Activated naive CD8-positive, alpha-beta T cell treated with anti-CD3 and anti-CD28 coated beads for 36 hours (primary cell): ENCODE data around the gene ATP11C. TPM values are rescaled to one million over a fixed set of nuclear protein-coding genes. Genes with fewer than 3 reads are reported as not detected.
"Not testable (repeated sequence)": the region's sequence is repeated elsewhere in the genome, so short reads cannot be mapped to it uniquely, and the experiment has no call there.

Experiments
- DNase-seq: peaks from one replicate; pipeline ENCODE4 v3.0.0; 2021
- H3K27ac Mint-ChIP-seq: one replicate; pipeline ENCODE4 v1.8.0; 2022; ENCODE audit warnings: mild to moderate bottlenecking, moderate library complexity, mixed read lengths
- H3K27me3 Mint-ChIP-seq: one replicate; pipeline ENCODE4 v1.8.0; 2022; ENCODE audit warnings: mild to moderate bottlenecking, mixed read lengths
- H3K36me3 Mint-ChIP-seq: one replicate; pipeline ENCODE4 v1.8.0; 2021; ENCODE audit warnings: mild to moderate bottlenecking, mixed read lengths
- H3K4me1 Mint-ChIP-seq: one replicate; pipeline ENCODE4 v1.8.0; 2021; ENCODE audit warnings: mixed read lengths
- H3K4me3 Mint-ChIP-seq: one replicate; pipeline ENCODE4 v1.8.0; 2022; ENCODE audit warnings: mild to moderate bottlenecking, moderate library complexity, mixed read lengths
- H3K9me3 Mint-ChIP-seq: one replicate; pipeline ENCODE4 v1.8.0; 2022; ENCODE audit warnings: mixed read lengths
- total RNA-seq, 2 experiments: library from RNA; stranded (reverse); gene quantifications; one replicate each; pipeline ENCODE4 v1.2.3, GENCODE V29; 2021

The ATP11C gene
- total RNA-seq, 2 experiments from 2014 or later, result 20.3 to 25.4 TPM

GRCh38 chrX:139850968-139851367 is 81.9 kb downstream of the ATP11C start:
- no peak for DNase-seq
- Mint-ChIP-seq H3K4me3 (no peak overlapping the region), H3K9me3 (no peaks in the 10 kb centered on the region), H3K36me3 (peaks cover 3% of the 10 kb centered on the region), H3K27ac (no peak overlapping the region), H3K27me3 (no peaks in the 10 kb centered on the region), H3K4me1 (no peaks in the 10 kb centered on the region)

GRCh38 chrX:139844884-139845283 is 88.0 kb downstream of the ATP11C start:
- H3K27ac Mint-ChIP-seq, result no peak overlapping the region

GRCh38 chrX:139844163-139844562 is 88.7 kb downstream of the ATP11C start:
- Mint-ChIP-seq H3K9me3 (peaks cover 4% of the 10 kb centered on the region), H3K27ac (no peak overlapping the region), H3K27me3 (no peaks in the 10 kb centered on the region), H3K4me3 (no peak overlapping the region), H3K4me1 (peaks cover 8% of the 10 kb centered on the region), H3K36me3 (peaks cover 19% of the 10 kb centered on the region)
- no peak for DNase-seq

More at GRCh38 chrX:139844884-139845283, 88.0 kb downstream of the ATP11C start:
- Mint-ChIP-seq H3K27me3 (no peaks in the 10 kb centered on the region), H3K4me1 (peaks cover 8% of the 10 kb centered on the region), H3K9me3 (peaks cover under 1% of the 10 kb centered on the region), H3K36me3 (peaks cover 13% of the 10 kb centered on the region), H3K4me3 (no peak overlapping the region)
- DNase-seq, result no peak

GRCh38 chrX:139842326-139843185 is 90.3 kb downstream of the ATP11C start:
- H3K9me3 Mint-ChIP-seq, result peaks cover 6% of the 10 kb centered on the region
- no peaks in the 10 kb centered on the region for H3K27me3 Mint-ChIP-seq
- H3K4me1 Mint-ChIP-seq, result peaks cover 8% of the 10 kb centered on the region
- no peak overlapping the region for H3K4me3 Mint-ChIP-seq
- no peak for DNase-seq
- H3K27ac Mint-ChIP-seq, result no peak overlapping the region
- peaks cover 28% of the 10 kb centered on the region for H3K36me3 Mint-ChIP-seq

- H3K36me3 Mint-ChIP-seq, result peaks cover 19% of the 10 kb centered on the region
- not testable (repeated sequence) for DNase-seq, H3K27me3 Mint-ChIP-seq, H3K4me3 Mint-ChIP-seq, H3K27ac Mint-ChIP-seq, H3K9me3 Mint-ChIP-seq
- peaks cover 13% of the 10 kb centered on the region for H3K4me1 Mint-ChIP-seq
Observed at GRCh38 chrX:139836335-139836734, 96.5 kb downstream of the ATP11C start.

- peaks cover 17% of the 10 kb centered on the region for H3K36me3 Mint-ChIP-seq
- no peak for DNase-seq
- H3K9me3 Mint-ChIP-seq, result peaks cover 5% of the 10 kb centered on the region
- no peak overlapping the region for H3K4me3 Mint-ChIP-seq
- peaks cover 20% of the 10 kb centered on the region for H3K4me1 Mint-ChIP-seq
- H3K27ac Mint-ChIP-seq, result no peak overlapping the region
- no peaks in the 10 kb centered on the region for H3K27me3 Mint-ChIP-seq
Observed at GRCh38 chrX:139834879-139835278, 98.0 kb downstream of the ATP11C start.

- H3K4me3 Mint-ChIP-seq, result no peak overlapping the region
- H3K4me1 Mint-ChIP-seq, result peaks cover 29% of the 10 kb centered on the region
- H3K27me3 Mint-ChIP-seq, result no peaks in the 10 kb centered on the region
- no peaks in the 10 kb centered on the region for H3K9me3 Mint-ChIP-seq
- DNase-seq, result no peak
- peaks cover 3% of the 10 kb centered on the region for H3K36me3 Mint-ChIP-seq
- no peak overlapping the region for H3K27ac Mint-ChIP-seq
Observed at GRCh38 chrX:139832718-139833309, 100.0 kb downstream of the ATP11C start.

GRCh38 chrX:139831675-139832456 is 101.0 kb downstream of the ATP11C start:
- Mint-ChIP-seq H3K4me1 (peaks cover 32% of the 10 kb centered on the region), H3K9me3 (no peaks in the 10 kb centered on the region), H3K36me3 (peaks cover 2% of the 10 kb centered on the region), H3K27me3 (no peaks in the 10 kb centered on the region), H3K27ac (peak overlapping the region; percentile 58), H3K4me3 (peak overlapping the region; percentile 29)
- DNase-seq, result no peak

GRCh38 chrX:139831017-139831416 is 101.8 kb downstream of the ATP11C start:
- Mint-ChIP-seq H3K36me3 (peaks cover under 1% of the 10 kb centered on the region), H3K4me3 (no peak overlapping the region), H3K4me1 (peaks cover 35% of the 10 kb centered on the region), H3K27me3 (no peaks in the 10 kb centered on the region), H3K27ac (no peak overlapping the region), H3K9me3 (no peaks in the 10 kb centered on the region)
- no peak for DNase-seq

- H3K27me3 Mint-ChIP-seq, result no peaks in the 10 kb centered on the region
- peaks cover 6% of the 10 kb centered on the region for H3K36me3 Mint-ChIP-seq
- no peak for DNase-seq
- no peak overlapping the region for H3K4me3 Mint-ChIP-seq
- H3K27ac Mint-ChIP-seq, result no peak overlapping the region
- no peaks in the 10 kb centered on the region for H3K9me3 Mint-ChIP-seq
- H3K4me1 Mint-ChIP-seq, result peaks cover 40% of the 10 kb centered on the region
Observed at GRCh38 chrX:139828830-139829229, 104.0 kb downstream of the ATP11C start.

- Mint-ChIP-seq H3K4me3 (no peak overlapping the region), H3K4me1 (peaks cover 40% of the 10 kb centered on the region), H3K27ac (no peak overlapping the region), H3K27me3 (no peaks in the 10 kb centered on the region), H3K36me3 (peaks cover 8% of the 10 kb centered on the region), H3K9me3 (no peaks in the 10 kb centered on the region)
- DNase-seq, result no peak
Observed at GRCh38 chrX:139828033-139828432, 104.8 kb downstream of the ATP11C start.

- peaks cover 27% of the 10 kb centered on the region for H3K4me1 Mint-ChIP-seq
- H3K36me3 Mint-ChIP-seq, result peaks cover 8% of the 10 kb centered on the region
- H3K9me3 Mint-ChIP-seq, result no peaks in the 10 kb centered on the region
- H3K27me3 Mint-ChIP-seq, result no peaks in the 10 kb centered on the region
- H3K4me3 Mint-ChIP-seq, result no peak overlapping the region
- no peak for DNase-seq
- no peak overlapping the region for H3K27ac Mint-ChIP-seq
Observed at GRCh38 chrX:139826065-139827044, 106.5 kb downstream of the ATP11C start.

GRCh38 chrX:139825618-139826017 is 107.2 kb downstream of the ATP11C start:
- no peak overlapping the region for H3K4me3 Mint-ChIP-seq
- H3K27ac Mint-ChIP-seq, result no peak overlapping the region
- no peaks in the 10 kb centered on the region for H3K9me3 Mint-ChIP-seq

GRCh38 chrX:139823806-139824205 is 109.0 kb downstream of the ATP11C start:
- no peaks in the 10 kb centered on the region for H3K9me3 Mint-ChIP-seq
- H3K4me1 Mint-ChIP-seq, result peaks cover 22% of the 10 kb centered on the region
- H3K27me3 Mint-ChIP-seq, result no peaks in the 10 kb centered on the region
- DNase-seq, result no peak
- H3K4me3 Mint-ChIP-seq, result no peak overlapping the region
- peaks cover 11% of the 10 kb centered on the region for H3K36me3 Mint-ChIP-seq
- no peak overlapping the region for H3K27ac Mint-ChIP-seq

More at GRCh38 chrX:139825618-139826017, 107.2 kb downstream of the ATP11C start:
- H3K4me1 Mint-ChIP-seq, result peaks cover 26% of the 10 kb centered on the region
- no peak for DNase-seq
- H3K27me3 Mint-ChIP-seq, result no peaks in the 10 kb centered on the region
- peaks cover 11% of the 10 kb centered on the region for H3K36me3 Mint-ChIP-seq
